ENCODE measurements around the gene NPTX1.
"Not testable (repeated sequence)": the region's sequence is repeated elsewhere in the genome, so short reads cannot be mapped to it uniquely, and the experiment has no call there.

Gene NPTX1

DNA sequence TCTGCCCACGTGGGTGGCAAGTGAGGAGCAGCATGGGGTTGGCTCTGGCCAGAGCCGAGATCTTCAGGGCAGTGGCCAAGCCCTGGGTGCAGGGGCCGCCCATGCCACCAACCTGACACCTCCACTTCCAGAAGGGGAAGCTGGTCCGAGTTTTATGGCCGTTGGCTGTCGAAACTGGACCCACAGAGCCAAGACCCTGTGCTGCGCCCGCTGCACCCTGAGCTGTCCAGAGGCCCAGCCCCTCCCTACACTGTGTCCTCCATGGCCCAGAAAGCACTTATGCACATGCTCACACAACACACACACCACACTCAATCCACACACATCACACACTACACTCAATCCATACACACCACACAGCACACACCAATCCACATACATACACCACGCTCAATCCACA lies 34.4 kb upstream of the NPTX1 start:
- no peak for DNase-seq (ENCODE audit: extremely low read depth, low read depth)
- TF ChIP-seq, protein P1, sequence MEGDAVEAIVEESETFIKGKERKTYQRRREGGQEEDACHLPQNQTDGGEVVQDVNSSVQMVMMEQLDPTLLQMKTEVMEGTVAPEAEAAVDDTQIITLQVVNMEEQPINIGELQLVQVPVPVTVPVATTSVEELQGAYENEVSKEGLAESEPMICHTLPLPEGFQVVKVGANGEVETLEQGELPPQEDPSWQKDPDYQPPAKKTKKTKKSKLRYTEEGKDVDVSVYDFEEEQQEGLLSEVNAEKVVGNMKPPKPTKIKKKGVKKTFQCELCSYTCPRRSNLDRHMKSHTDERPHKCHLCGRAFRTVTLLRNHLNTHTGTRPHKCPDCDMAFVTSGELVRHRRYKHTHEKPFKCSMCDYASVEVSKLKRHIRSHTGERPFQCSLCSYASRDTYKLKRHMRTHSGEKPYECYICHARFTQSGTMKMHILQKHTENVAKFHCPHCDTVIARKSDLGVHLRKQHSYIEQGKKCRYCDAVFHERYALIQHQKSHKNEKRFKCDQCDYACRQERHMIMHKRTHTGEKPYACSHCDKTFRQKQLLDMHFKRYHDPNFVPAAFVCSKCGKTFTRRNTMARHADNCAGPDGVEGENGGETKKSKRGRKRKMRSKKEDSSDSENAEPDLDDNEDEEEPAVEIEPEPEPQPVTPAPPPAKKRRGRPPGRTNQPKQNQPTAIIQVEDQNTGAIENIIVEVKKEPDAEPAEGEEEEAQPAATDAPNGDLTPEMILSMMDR (IDR thresholded peaks at IDR 0.05; ENCODE audit: low read depth, low read length): no peak

DNA sequence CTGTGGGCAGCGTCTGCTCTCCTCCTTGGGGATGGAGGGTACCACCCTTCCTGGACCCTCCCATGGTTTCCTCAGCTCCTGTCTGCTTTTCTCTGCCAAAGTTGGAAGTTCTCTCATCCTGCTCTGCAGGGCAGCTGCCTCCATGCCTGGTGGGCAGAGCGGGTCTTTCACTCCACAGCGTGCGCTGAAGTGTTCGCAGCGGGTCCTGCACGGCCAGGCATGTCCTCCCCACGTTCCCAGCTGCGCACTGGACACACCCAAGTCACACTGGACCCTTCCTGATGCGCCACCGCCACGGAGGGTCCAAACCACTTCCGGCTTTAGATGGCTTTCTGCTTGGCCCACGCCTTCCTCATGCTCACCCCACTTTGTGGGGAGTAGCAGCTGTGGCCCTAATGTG lies 33.7 kb upstream of the NPTX1 start:
- TF ChIP-seq, protein P1 (IDR thresholded peaks at IDR 0.05; ENCODE audit: low read depth, low read length): no peak
- no peak for DNase-seq (ENCODE audit: extremely low read depth, low read depth)

DNA sequence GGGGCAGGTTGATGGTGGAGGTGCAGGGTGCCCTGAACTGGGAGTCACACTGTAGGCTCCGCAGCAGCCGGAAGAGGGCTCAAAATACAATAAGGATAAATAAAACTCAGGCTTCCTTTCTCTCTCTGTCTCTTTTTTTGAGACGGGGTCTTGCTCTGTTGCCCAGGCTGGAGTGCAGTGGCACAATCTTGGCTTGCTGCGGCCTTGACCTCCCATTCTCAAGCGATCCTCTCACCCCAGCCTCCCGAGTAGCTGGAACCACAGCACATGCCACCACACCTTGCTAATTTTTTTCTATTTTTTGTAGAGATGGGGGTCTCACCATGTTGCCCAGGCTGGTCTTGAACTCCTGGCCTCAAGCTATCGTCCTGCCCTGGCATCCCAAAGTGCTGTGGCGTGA lies 32.9 kb upstream of the NPTX1 start:
- TF ChIP-seq, protein P1 (IDR thresholded peaks at IDR 0.05; ENCODE audit: low read depth, low read length): no peak
- DNase-seq (ENCODE audit: extremely low read depth, low read depth): no peak

DNA sequence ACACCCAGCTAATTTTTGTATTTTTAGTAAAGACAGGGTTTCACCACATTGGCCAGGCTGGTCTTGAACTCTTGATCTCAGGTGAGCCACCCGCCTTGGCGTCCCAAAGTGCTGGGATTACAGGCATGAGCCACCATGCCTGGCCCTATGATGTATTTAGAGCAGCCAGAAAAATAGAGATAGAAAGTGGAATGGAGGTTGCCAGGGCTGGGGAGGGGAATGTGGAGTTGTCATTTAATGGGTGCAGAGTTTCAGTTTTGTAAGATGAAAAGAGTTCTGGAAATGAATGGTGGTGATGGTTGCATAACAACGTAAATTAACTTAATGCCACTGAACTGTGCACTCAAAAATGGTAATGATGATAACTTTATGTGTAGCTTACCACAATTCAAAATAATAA lies 31.6 kb upstream of the NPTX1 start:
- DNase-seq (ENCODE audit: extremely low read depth, low read depth): no peak
- TF ChIP-seq, protein P1 (IDR thresholded peaks at IDR 0.05; ENCODE audit: low read depth, low read length): no peak

DNA sequence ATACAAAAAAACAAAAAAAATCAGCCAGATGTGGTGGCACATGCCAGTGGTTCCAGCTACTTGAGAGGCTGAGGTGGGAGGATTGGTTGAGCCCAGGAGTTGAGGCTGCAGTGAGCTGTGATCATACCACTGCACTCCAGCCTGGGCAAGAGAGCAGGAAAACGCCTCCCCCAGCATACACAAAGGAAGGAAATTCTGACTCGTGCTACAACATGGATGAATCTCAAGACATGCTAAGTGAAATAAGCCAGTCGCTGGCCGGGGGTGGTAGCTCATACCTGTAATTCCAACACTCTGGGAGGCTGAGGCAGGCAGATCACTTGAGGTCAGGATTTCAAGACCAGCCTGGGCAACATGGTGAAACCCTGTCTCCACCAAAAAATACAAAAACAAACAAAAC lies 30.8 kb upstream of the NPTX1 start:
- not testable (repeated sequence) for DNase-seq (ENCODE audit: extremely low read depth, low read depth)

DNA sequence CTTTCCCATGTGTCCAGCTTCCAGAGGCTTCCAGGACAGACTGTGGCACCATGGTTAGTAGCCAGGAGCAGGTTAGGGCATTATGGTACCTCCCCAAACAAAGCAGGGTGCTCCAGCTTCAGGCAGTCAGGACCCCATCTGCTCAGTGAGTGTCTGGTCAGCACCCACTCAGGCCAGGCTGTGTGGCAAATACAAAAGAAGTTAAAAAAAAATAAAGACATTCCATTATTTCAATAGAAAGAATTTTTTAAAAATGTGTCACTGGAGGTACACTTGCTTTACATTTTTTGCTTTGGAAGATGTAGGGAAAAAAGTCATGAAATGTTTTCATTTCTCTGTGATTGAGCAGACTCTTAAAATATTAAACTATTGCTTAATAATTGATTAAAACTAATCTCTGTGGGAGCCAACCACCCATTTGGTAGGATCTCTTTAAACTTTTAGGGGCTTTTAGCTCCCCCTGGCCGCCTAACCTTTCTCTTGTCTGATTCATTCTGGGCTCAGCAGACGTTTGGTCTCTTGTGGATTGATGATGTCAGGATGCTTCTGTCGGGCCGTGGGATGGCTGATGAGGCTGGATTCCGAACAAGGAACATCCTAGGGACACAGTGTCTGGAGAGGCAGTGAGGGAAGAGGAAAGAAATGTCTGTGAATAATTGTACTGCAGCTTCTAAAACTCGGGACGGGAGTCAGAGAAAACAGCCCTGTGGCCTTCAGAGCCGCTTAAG lies 28.4 kb upstream of the NPTX1 start:
- TF ChIP-seq, protein P1 (IDR thresholded peaks at IDR 0.05; ENCODE audit: low read depth, low read length): no peak
- DNase-seq (ENCODE audit: extremely low read depth, low read depth): no peak

DNA sequence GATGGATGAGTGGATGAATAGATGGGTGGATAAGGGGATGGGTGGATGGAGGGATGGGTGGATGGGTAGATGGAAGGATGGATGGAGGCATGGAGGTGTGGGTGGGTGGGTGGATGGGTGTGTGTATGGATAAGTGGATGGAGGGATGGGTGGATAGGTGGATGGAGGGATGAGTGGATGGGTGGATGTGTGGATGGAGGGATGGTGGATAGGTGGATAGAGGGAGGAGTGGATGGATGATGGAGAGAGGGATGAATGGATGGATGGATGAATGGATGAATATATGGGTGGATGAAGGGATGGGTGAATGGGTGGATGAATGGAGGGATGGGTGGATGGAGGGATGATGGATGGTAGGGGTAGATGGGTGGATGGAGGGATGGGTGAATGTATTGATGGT lies 27.5 kb upstream of the NPTX1 start:
- TF ChIP-seq, protein P1 (IDR thresholded peaks at IDR 0.05; ENCODE audit: low read depth, low read length): no peak

DNA sequence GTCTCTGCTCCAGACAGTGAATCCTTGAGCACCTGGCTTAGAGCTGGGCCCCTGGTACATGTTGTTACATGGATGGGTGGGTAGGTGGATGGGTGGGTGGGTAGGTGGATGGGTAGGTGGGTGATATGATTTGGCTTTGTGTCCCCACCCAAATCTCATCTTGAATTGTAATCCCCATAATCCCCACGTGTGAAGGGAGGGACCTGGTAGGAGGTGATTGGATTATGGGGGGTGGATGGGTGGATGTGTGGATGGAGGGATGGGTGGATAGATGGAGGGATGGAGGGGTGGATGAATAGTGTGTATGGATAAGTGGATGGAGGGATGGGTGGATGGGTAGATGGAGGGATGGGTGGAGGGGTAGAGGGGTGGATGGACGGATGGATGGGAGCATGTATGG lies 26.6 kb upstream of the NPTX1 start:
- TF ChIP-seq, protein P1 (IDR thresholded peaks at IDR 0.05; ENCODE audit: low read depth, low read length): no peak
- no peak for DNase-seq (ENCODE audit: extremely low read depth, low read depth)

More for the DNA sequence above, 27.5 kb upstream of the NPTX1 start:
- no peak for DNase-seq (ENCODE audit: extremely low read depth, low read depth)

Measured in AG09319 (cell line).